OCI-LY7 (cell line): Measurements from ENCODE around the gene RIMBP3B. TPM values are rescaled to one million over a fixed set of nuclear protein-coding genes. Genes with fewer than 3 reads are reported as not detected.
"Not testable (repeated sequence)": the region's sequence is repeated elsewhere in the genome, so short reads cannot be mapped to it uniquely, and the experiment has no call there.

Experiments used
- BruUV-seq: library from RNA; stranded (reverse); fragments of 400-500 nt; replicated peaks from 2 replicates; lab custom pipeline; 2021; lab: Mats Ljungman, UMichigan
- CTCF ChIA-PET: fragments of 300-600 bp; sonication (Branson Sonifier 250); formaldehyde crosslinking; loops from one replicate; lab custom pipeline; 2022; ENCODE audit warnings: antibody characterized with exemption; ENCODE audit not compliant: unreplicated experiment; lab: Charles Lee
- POLR2A ChIA-PET: fragments of 300-600 bp; sonication (Branson Sonifier 250); formaldehyde crosslinking; loops from one replicate; lab custom pipeline; 2022; ENCODE audit warnings: antibody characterized with exemption; lab: Charles Lee
- DNase-seq: peaks from one replicate; pipeline ENCODE4 v3.0.0-alpha.2; 2015; ENCODE audit warnings: low spot score
- H2AFZ ChIP-seq: fragments of 200-600 bp; sonication (generic), shearing (Covaris generic); 2 replicates; pipeline ENCODE4 v1.6.1; 2014; ENCODE audit warnings: mild to moderate bottlenecking, antibody characterized with exemption, low read length, moderate library complexity
- H3K27ac ChIP-seq: fragments of 200-600 bp; sonication (generic); 2 replicates; pipeline ENCODE4 v1.5.1; 2014; ENCODE audit warnings: mixed run types, low read depth, mild to moderate bottlenecking, moderate library complexity, low read length, inconsistent platforms; ENCODE audit not compliant: poor library complexity, severe bottlenecking
- H3K36me3 ChIP-seq: fragments of 200-600 bp; sonication (generic); 2 replicates; pipeline ENCODE4 v1.6.1; 2014; ENCODE audit warnings: mild to moderate bottlenecking, antibody characterized with exemption, low read length, moderate library complexity, mixed read lengths; ENCODE audit not compliant: insufficient read depth
- H3K4me1 ChIP-seq: fragments of 200-600 bp; sonication (generic); 2 replicates; pipeline ENCODE4 v1.5.1; 2014; ENCODE audit warnings: mild to moderate bottlenecking, low read length; ENCODE audit not compliant: insufficient read depth, poor library complexity, severe bottlenecking
- H3K4me2 ChIP-seq: fragments of 200-600 bp; sonication (generic); 2 replicates; pipeline ENCODE4 v1.6.1; 2014; ENCODE audit warnings: mild to moderate bottlenecking, low read length
- H3K4me3 ChIP-seq: fragments of 200-600 bp; sonication (generic); 2 replicates; pipeline ENCODE4 v1.5.1; 2014; ENCODE audit warnings: mild to moderate bottlenecking, low read depth, low read length; ENCODE audit not compliant: poor library complexity, severe bottlenecking
- H3K79me2 ChIP-seq: fragments of 200-600 bp; sonication (generic); 2 replicates; pipeline ENCODE4 v1.6.1; 2016; ENCODE audit warnings: low read depth, mild to moderate bottlenecking, low read length, moderate library complexity, mixed read lengths; ENCODE audit not compliant: insufficient read depth
- H3K9me2 ChIP-seq: fragments of 200-600 bp; sonication (generic); 2 replicates; pipeline ENCODE4 v1.6.1; 2016; ENCODE audit warnings: mild to moderate bottlenecking, low read length, mixed read lengths; ENCODE audit not compliant: insufficient read depth
- H3K9me3 ChIP-seq: fragments of 200-600 bp; sonication (generic); 2 replicates; pipeline ENCODE4 v1.6.1; 2014; ENCODE audit warnings: mild to moderate bottlenecking, mixed run types, low read length, mixed read lengths
- H4K20me1 ChIP-seq: fragments of 200-600 bp; sonication (generic); 2 replicates; pipeline ENCODE4 v1.6.1; 2014; ENCODE audit warnings: mild to moderate bottlenecking, antibody characterized with exemption, low read length, moderate library complexity, mixed read lengths; ENCODE audit not compliant: insufficient read depth
- intact Hi-C: fragments of 100-400 bp; cut with micrococcal nuclease; formaldehyde crosslinking; loops from one replicate; pipeline ENCODE4 v1.10.0; 2022; ENCODE audit not compliant: unreplicated experiment
- total RNA-seq, 2 experiments: library from RNA; depleted of rRNA in 1 of 2; stranded (reverse); fragments of >200 nt in 1 of 2; shearing (Covaris generic) in 1 of 2; gene quantifications; 2 replicates each; pipeline ENCODE4 v1.2.3, GENCODE V29; 2014 to 2022

The RIMBP3B gene
- total RNA-seq, 2 experiments from 2014 or later, result 1.5 to 2.4 TPM

GRCh38 chr22:21390013-21390412, 6.5 kb downstream of the RIMBP3B start:
- H3K4me2 ChIP-seq, H3K4me3 ChIP-seq, H3K4me1 ChIP-seq, BruUV-seq, DNase-seq, CTCF ChIA-PET, H3K9me3 ChIP-seq, H4K20me1 ChIP-seq, H2AFZ ChIP-seq, POLR2A ChIA-PET, H3K36me3 ChIP-seq, H3K79me2 ChIP-seq, H3K27ac ChIP-seq, H3K9me2 ChIP-seq, intact Hi-C loops: not testable (repeated sequence)

DNA sequence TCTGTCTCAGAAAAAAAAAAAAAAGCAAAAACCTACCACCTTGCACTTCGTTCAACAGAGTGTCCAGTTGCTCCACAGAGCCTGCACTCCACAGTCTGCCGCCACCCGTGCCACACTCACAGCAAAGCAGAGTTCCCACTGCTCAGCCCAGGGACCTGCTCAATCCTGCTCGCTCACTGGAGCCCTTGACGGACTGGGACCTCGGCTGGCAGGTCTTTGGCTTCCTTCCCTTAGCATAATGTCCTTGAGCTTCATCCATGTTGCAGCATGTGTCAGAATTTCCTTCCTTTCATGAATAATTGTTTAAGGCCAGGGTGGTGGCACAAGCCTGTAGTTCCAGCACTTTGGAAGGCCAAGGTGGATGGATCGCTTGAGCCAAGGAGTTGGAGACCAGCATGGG, 11.1 kb downstream of the RIMBP3B start:
- H3K9me3 ChIP-seq, H3K27ac ChIP-seq, H2AFZ ChIP-seq, POLR2A ChIA-PET, H3K4me2 ChIP-seq, H3K9me2 ChIP-seq, H3K79me2 ChIP-seq, CTCF ChIA-PET, H3K36me3 ChIP-seq, H4K20me1 ChIP-seq, H3K4me3 ChIP-seq, H3K4me1 ChIP-seq, DNase-seq, BruUV-seq, intact Hi-C loops: not testable (repeated sequence)

GRCh38 chr22:21401197-21401969, 17.8 kb downstream of the RIMBP3B start:
- H3K9me3 ChIP-seq, H3K27ac ChIP-seq, intact Hi-C loops, H3K4me1 ChIP-seq, POLR2A ChIA-PET, BruUV-seq, H3K4me3 ChIP-seq, H2AFZ ChIP-seq, H3K36me3 ChIP-seq, DNase-seq, H3K9me2 ChIP-seq, H3K79me2 ChIP-seq, H4K20me1 ChIP-seq, CTCF ChIA-PET, H3K4me2 ChIP-seq: not testable (repeated sequence)

GRCh38 chr22:21402763-21403314, 19.3 kb downstream of the RIMBP3B start:
- H3K4me3 ChIP-seq, BruUV-seq, CTCF ChIA-PET, H3K36me3 ChIP-seq, H3K9me3 ChIP-seq, H4K20me1 ChIP-seq, H2AFZ ChIP-seq, H3K9me2 ChIP-seq, H3K4me2 ChIP-seq, intact Hi-C loops, DNase-seq, H3K27ac ChIP-seq, H3K79me2 ChIP-seq, H3K4me1 ChIP-seq, POLR2A ChIA-PET: not testable (repeated sequence)

- DNase-seq, H3K9me3 ChIP-seq, H3K4me2 ChIP-seq, CTCF ChIA-PET, intact Hi-C loops, BruUV-seq, H3K4me1 ChIP-seq, H3K79me2 ChIP-seq, H4K20me1 ChIP-seq, H3K9me2 ChIP-seq, H3K27ac ChIP-seq, H3K4me3 ChIP-seq, POLR2A ChIA-PET, H3K36me3 ChIP-seq, H2AFZ ChIP-seq: not testable (repeated sequence)
Measured at GRCh38 chr22:21407139-21407538, 23.6 kb downstream of the RIMBP3B start.

- H3K4me1 ChIP-seq, DNase-seq, H4K20me1 ChIP-seq, CTCF ChIA-PET, H3K79me2 ChIP-seq, H3K4me3 ChIP-seq, H3K27ac ChIP-seq, H3K9me3 ChIP-seq, H3K9me2 ChIP-seq, H3K4me2 ChIP-seq, POLR2A ChIA-PET, H2AFZ ChIP-seq, intact Hi-C loops, BruUV-seq, H3K36me3 ChIP-seq: not testable (repeated sequence)
Measured at GRCh38 chr22:21407792-21408191, 24.2 kb downstream of the RIMBP3B start.
